ENCODE measurements around the gene SORCS3.

- TF ChIP-seq CTCF (IDR thresholded peaks at IDR 0.05 in 2 of 3, conservative IDR thresholded peaks at IDR 0.05 in 1 of 3; ENCODE audit: insufficient read depth in 2 of 3, low read depth in 1 of 3, low read length in 3 of 3) (no peak), ZFP30 (CRISPR knock-in tag; IDR thresholded peaks at IDR 0.05; ENCODE audit: borderline replicate concordance) (no peak), CAMTA2 (CRISPR knock-in tag; conservative IDR thresholded peaks at IDR 0.05) (no peak), POLR2A (conservative IDR thresholded peaks at IDR 0.05) (no peak), SETDB1 (IDR thresholded peaks at IDR 0.05; ENCODE audit: low read length) (no peak), ARHGAP35 (IDR thresholded peaks at IDR 0.05; ENCODE audit: partially characterized antibody) (no peak)
Observed at GRCh38 chr10:105185161-105185560, 544.1 kb downstream of the SORCS3 start.

All from K562 (cell line).